ENCODE measurements around the gene SORCS2. TPM values are rescaled to one million over a fixed set of nuclear protein-coding genes. Genes with fewer than 3 reads are reported as not detected.

SORCS2 gene
- total RNA-seq, 1 donor = 0.27 TPM

DNA sequence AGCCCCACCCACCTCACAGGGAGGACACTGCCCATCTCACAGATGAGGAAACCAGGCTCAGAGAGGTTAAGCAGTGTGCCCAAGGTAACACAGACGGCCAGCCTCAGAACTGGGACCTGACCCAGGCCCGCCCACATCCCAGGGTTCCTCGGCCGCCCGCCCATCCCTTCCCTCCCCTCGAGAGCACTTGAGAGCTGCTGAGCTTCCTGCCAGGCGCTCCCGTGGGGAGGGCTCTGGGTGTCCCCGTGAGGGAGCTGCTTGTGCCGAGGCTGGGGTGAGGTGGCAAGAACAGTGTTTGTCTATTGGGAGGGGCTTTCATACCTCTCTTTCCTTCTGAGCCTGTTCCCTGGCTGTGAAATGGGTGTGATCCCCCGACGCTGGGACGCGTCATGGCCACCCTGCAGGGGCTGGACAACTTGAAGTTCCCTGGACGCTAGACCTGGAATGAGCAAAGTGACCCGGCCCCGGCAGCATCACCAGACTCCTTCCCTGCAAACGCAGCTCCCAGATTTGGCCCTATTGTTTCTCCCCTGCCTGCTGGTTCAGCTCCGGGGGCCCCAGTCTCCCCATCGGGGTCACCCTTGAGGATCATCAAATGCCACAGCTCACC lies 542.4 kb downstream of the SORCS2 start:
- TF ChIP-seq, protein P1, sequence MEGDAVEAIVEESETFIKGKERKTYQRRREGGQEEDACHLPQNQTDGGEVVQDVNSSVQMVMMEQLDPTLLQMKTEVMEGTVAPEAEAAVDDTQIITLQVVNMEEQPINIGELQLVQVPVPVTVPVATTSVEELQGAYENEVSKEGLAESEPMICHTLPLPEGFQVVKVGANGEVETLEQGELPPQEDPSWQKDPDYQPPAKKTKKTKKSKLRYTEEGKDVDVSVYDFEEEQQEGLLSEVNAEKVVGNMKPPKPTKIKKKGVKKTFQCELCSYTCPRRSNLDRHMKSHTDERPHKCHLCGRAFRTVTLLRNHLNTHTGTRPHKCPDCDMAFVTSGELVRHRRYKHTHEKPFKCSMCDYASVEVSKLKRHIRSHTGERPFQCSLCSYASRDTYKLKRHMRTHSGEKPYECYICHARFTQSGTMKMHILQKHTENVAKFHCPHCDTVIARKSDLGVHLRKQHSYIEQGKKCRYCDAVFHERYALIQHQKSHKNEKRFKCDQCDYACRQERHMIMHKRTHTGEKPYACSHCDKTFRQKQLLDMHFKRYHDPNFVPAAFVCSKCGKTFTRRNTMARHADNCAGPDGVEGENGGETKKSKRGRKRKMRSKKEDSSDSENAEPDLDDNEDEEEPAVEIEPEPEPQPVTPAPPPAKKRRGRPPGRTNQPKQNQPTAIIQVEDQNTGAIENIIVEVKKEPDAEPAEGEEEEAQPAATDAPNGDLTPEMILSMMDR (IDR thresholded peaks at IDR 0.05; ENCODE audit: insufficient read depth, low read length) = no peak
- H3K4me3 ChIP-seq (ENCODE audit: low read depth, low read length) = no peak overlapping the region
- no peak for DNase-seq (ENCODE audit: low read depth)

- TF ChIP-seq, protein P1 (IDR thresholded peaks at IDR 0.05; ENCODE audit: insufficient read depth, low read length) = no peak
- H3K4me3 ChIP-seq (ENCODE audit: low read depth, low read length) = no peak overlapping the region
Observed at GRCh38 chr4:7735395-7735794, 543.1 kb downstream of the SORCS2 start.

DNA sequence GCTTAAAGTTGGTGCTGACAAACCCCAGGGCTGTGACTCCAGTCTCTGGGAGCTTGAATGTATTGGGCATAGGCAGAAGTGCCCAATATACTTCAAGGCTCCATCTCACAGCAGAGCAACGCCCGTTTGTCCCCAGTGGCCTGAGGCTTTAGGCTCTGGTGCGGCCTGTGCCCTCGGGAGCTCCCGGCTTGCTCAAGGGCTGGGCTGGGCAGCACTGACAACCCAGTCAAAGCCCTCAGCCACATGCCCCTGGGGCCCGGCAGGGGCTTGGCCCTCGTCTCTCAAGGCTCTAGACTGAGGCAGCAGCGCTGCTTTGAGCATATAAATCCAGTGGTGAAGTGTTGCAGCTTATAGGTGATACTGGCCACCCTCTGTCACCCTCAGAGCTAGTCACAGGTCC lies 543.6 kb downstream of the SORCS2 start:
- DNase-seq (ENCODE audit: low read depth) = no peak
- TF ChIP-seq, protein P1 (IDR thresholded peaks at IDR 0.05; ENCODE audit: insufficient read depth, low read length) = no peak
- H3K4me3 ChIP-seq (ENCODE audit: low read depth, low read length) = no peak overlapping the region

More at GRCh38 chr4:7735395-7735794, 543.1 kb downstream of the SORCS2 start:
- DNase-seq (ENCODE audit: low read depth) = no peak

GRCh38 chr4:7736436-7737267 lies 544.3 kb downstream of the SORCS2 start:
- TF ChIP-seq, protein P1 (IDR thresholded peaks at IDR 0.05; ENCODE audit: insufficient read depth, low read length) = no peak
- no peak overlapping the region for H3K4me3 ChIP-seq (ENCODE audit: low read depth, low read length)
- DNase-seq (ENCODE audit: low read depth) = no peak

DNA sequence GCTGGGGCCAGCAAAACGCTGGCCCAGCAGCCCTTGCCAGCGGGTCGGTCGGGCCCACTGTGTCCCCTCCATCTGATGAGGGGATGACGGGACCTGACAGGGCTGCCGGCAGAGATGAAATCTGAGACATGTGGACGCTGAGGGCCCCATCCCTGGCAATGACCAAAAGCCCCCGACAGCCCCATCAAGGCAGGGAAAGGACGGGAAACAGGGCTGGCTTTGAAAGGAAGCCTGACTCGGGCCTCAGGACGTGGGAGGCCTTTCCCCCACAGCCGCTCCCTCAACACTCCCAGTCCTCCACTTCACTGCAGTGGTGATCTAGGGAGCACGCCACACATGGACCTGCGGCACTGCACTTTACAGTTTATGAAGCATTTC lies 544.9 kb downstream of the SORCS2 start:
- DNase-seq (ENCODE audit: low read depth) = no peak
- no peak overlapping the region for H3K4me3 ChIP-seq (ENCODE audit: low read depth, low read length)
- TF ChIP-seq, protein P1 (IDR thresholded peaks at IDR 0.05; ENCODE audit: insufficient read depth, low read length) = no peak

GRCh38 chr4:7737752-7738457 lies 545.6 kb downstream of the SORCS2 start:
- DNase-seq (ENCODE audit: low read depth) = no peak
- TF ChIP-seq, protein P1 (IDR thresholded peaks at IDR 0.05; ENCODE audit: insufficient read depth, low read length) = no peak

More at GRCh38 chr4:7737752-7738457, 545.6 kb downstream of the SORCS2 start:
- no peak overlapping the region for H3K4me3 ChIP-seq (ENCODE audit: low read depth, low read length)
